NT2/D1 (cell line): Measurements from ENCODE around the gene CALHM3.

Experiments
- SUZ12 ChIP-seq: IDR thresholded peaks from 2 replicates; pipeline ENCODE4 v1.6.1; 2011; ENCODE audit not compliant: insufficient read length, insufficient read depth; ENCODE audit errors: extremely low read depth
- YY1 ChIP-seq: IDR thresholded peaks from 2 replicates; pipeline ENCODE4 v1.6.1; 2011; ENCODE audit not compliant: insufficient read length, insufficient read depth
- ZNF274 ChIP-seq: IDR thresholded peaks from 2 replicates; pipeline ENCODE4 v1.6.1; 2011; ENCODE audit warnings: mild to moderate bottlenecking, low read depth, low read length

DNA sequence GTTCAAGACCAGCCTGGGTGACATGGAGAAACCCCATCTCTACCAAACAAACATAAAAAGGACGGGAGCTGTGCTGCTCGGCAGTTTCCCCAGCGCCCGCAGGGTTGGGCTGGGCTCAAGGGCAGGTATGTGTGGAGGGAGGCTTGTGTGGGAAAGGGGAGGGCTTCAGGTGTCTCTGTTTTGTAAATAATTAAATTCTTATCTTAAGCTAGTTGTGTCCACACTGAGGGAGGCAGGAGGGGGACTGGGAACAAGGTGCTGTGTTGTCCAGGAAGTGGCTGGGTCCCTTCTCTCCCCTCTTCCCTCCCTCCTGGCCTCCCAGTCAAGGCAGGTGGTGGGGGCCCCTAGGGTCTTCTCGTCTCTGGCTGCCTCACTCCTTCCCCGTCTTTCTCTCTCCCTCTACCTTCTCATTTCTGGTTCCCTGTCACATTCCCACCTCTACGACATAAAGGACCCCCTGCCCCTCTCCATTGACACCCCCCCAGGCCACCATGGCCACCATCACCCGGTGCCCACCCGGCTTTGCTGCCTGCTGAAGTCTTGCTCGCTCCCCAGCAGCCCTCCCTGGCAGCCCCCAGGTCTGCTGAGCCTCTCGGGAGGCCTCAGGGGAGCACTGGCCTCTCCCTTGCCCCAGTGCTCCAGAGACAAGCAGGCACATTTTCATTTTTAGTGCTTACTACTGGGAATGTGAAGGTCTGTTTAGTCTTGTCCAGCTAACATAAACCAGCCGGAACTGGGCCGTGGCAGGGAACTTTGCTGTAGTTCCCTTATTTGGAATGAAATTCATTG, 33.7 kb upstream of the CALHM3 start:
- TF ChIP-seq YY1 (no peak), ZNF274 (no peak), SUZ12 (no peak)
